HCT116 (cell line): ENCODE data around the gene TCF19. TPM values are rescaled to one million over a fixed set of nuclear protein-coding genes. Genes with fewer than 3 reads are reported as not detected.

Experiments used
- ATAC-seq: fragments of 200-7000 bp; cut with Tn5 transposase; 2 replicates; pipeline ENCODE4 v1.9.1; 2020; ENCODE audit warnings: mild to moderate bottlenecking, moderate library complexity
- BruUV-seq: library from RNA; stranded (reverse); fragments of 400-500 nt; replicated peaks from 2 replicates; lab custom pipeline; 2021; lab: Mats Ljungman, UMichigan
- CTCF ChIA-PET: fragments of 300-600 bp; sonication (Branson Sonifier 250); formaldehyde crosslinking; loops from one replicate; lab custom pipeline; 2021; ENCODE audit warnings: antibody characterized with exemption; lab: Charles Lee
- POLR2A ChIA-PET: fragments of 300-600, 350-600 bp; sonication (Branson Sonifier 250); formaldehyde crosslinking; loops from one replicate; lab custom pipeline; 2021; ENCODE audit warnings: antibody characterized with exemption; lab: Charles Lee
- RAD21 ChIA-PET, 2 experiments: fragments of 300-600 bp; sonication (Branson Sonifier 250); formaldehyde crosslinking; loops; one replicate each; lab custom pipeline; 2023; ENCODE audit warnings: low total read pairs in 2 of 2; ENCODE audit not compliant: uncharacterized antibody in 2 of 2, unreplicated experiment in 2 of 2, low non-redundant PET in 1 of 2; lab: Charles Lee
- DNase-seq: peaks from one replicate; pipeline ENCODE4 v3.0.0-alpha.2; 2010; ENCODE audit warnings: low read depth, low spot score
- H2AFZ ChIP-seq: fragments of 200-600 bp; shearing (Covaris generic), sonication (generic); 2 replicates; pipeline ENCODE4 v1.6.1; 2017; ENCODE audit warnings: low read depth, mixed run types, mixed read lengths, antibody characterized with exemption, low read length; ENCODE audit not compliant: poor library complexity, severe bottlenecking
- H3K27ac ChIP-seq: 2 replicates; pipeline ENCODE4 v1.5.1; 2012; ENCODE audit warnings: low read depth, low read length
- H3K27me3 ChIP-seq: fragments of 200-600 bp; sonication (generic); 2 replicates; pipeline ENCODE4 v1.6.1; 2016; ENCODE audit warnings: mixed run types, low read length, mixed read lengths; ENCODE audit not compliant: insufficient read depth
- H3K36me3 ChIP-seq, 2 experiments: fragments of 200-500 bp in 1 of 2; fragments of 200-600 bp in 1 of 2; sonication (Bioruptor generic) in 1 of 2; sonication (generic) in 1 of 2; 2 replicates each; pipeline versions ENCODE4 v1.5.1 to v1.6.1; 2014 to 2016; ENCODE audit warnings: low read length in 2 of 2, inconsistent platforms in 1 of 2, mixed read lengths in 1 of 2, mixed run types in 1 of 2; ENCODE audit not compliant: insufficient read depth in 2 of 2, control insufficient read depth in 1 of 2
- H3K4me1 ChIP-seq, 2 experiments: fragments of 200-600 bp in 1 of 2; sonication (generic) in 1 of 2; 2 replicates each; pipeline versions ENCODE4 v1.5.1 to v1.6.1; 2012 to 2017; ENCODE audit warnings: low read length in 2 of 2, inconsistent platforms in 1 of 2, mild to moderate bottlenecking in 1 of 2, mixed read lengths in 1 of 2, mixed run types in 1 of 2, moderate library complexity in 1 of 2; ENCODE audit not compliant: insufficient read depth in 2 of 2, control insufficient read depth in 1 of 2
- H3K4me2 ChIP-seq: fragments of 200-600 bp; sonication (generic); 2 replicates; pipeline ENCODE4 v1.6.1; 2017; ENCODE audit warnings: mixed run types, low read length, mixed read lengths
- H3K4me3 ChIP-seq, 2 experiments: fragments of 200-600 bp in 1 of 2; sonication (generic) in 1 of 2; replicated peaks in 1 of 2; 2 replicates each; pipeline ENCODE4 v1.5.1; 2011 to 2016; ENCODE audit warnings: low read length in 2 of 2, control low read depth in 1 of 2, low read depth in 1 of 2, mild to moderate bottlenecking in 1 of 2, mixed read lengths in 1 of 2, mixed run types in 1 of 2
- H3K79me2 ChIP-seq: fragments of 200-600 bp; sonication (generic); 2 replicates; pipeline ENCODE4 v1.6.1; 2017; ENCODE audit warnings: mild to moderate bottlenecking, mixed run types, low read length, moderate library complexity, mixed read lengths; ENCODE audit not compliant: insufficient read depth
- H3K9ac ChIP-seq: fragments of 200-600 bp; sonication (generic); 2 replicates; pipeline ENCODE4 v1.6.1; 2016; ENCODE audit warnings: low read length, mixed read lengths
- H3K9me2 ChIP-seq: fragments of 200-600 bp; sonication (generic), shearing (Covaris generic); 2 replicates; pipeline ENCODE4 v1.6.1; 2017; ENCODE audit warnings: mixed run types, mild to moderate bottlenecking, moderate library complexity; ENCODE audit not compliant: insufficient read depth
- H3K9me3 ChIP-seq, 2 experiments: fragments of 200-500 bp in 1 of 2; fragments of 200-600 bp in 1 of 2; sonication (Bioruptor generic) in 1 of 2; sonication (generic) in 1 of 2; 2 replicates each; pipeline ENCODE4 v1.6.1; 2014 to 2017; ENCODE audit warnings: low read length in 2 of 2, mixed read lengths in 2 of 2, inconsistent platforms in 1 of 2, low read depth in 1 of 2, mild to moderate bottlenecking in 1 of 2, mixed run types in 1 of 2, moderate library complexity in 1 of 2; ENCODE audit not compliant: control insufficient read depth in 1 of 2, insufficient read depth in 1 of 2
- H4K20me1 ChIP-seq: fragments of 200-600 bp; sonication (generic), shearing (Covaris generic); 2 replicates; pipeline ENCODE4 v1.6.1; 2017; ENCODE audit warnings: mixed run types, mild to moderate bottlenecking, moderate library complexity; ENCODE audit not compliant: insufficient read depth
- ATF3 ChIP-seq: IDR thresholded peaks from 2 replicates; pipeline ENCODE4 v1.6.1; 2012
- CBX3 ChIP-seq: IDR thresholded peaks from 2 replicates; pipeline ENCODE4 v1.6.1; 2012; ENCODE audit warnings: low read depth
- CEBPB ChIP-seq: IDR thresholded peaks from 2 replicates; pipeline ENCODE4 v1.6.1; 2012; ENCODE audit warnings: low read depth
- ELF1 ChIP-seq: IDR thresholded peaks from 2 replicates; pipeline ENCODE4 v1.6.1; 2012; ENCODE audit warnings: low read depth, borderline replicate concordance
- FOSL1 ChIP-seq: IDR thresholded peaks from 2 replicates; pipeline ENCODE4 v1.6.1; 2012; ENCODE audit warnings: low read depth
- MAX ChIP-seq: IDR thresholded peaks from 2 replicates; pipeline ENCODE4 v1.6.1; 2012
- POLR2A ChIP-seq: IDR thresholded peaks from 2 replicates; pipeline ENCODE4 v1.7.0; 2011; ENCODE audit warnings: borderline replicate concordance; ENCODE audit not compliant: insufficient read depth, insufficient read length; ENCODE audit errors: extremely low read depth
- RAD21 ChIP-seq: IDR thresholded peaks from 2 replicates; pipeline ENCODE4 v1.6.1; 2012; ENCODE audit warnings: low read depth, mild to moderate bottlenecking
- REST ChIP-seq: IDR thresholded peaks from 2 replicates; pipeline ENCODE4 v1.6.1; 2012; ENCODE audit warnings: low read depth
- SIN3A ChIP-seq: IDR thresholded peaks from 2 replicates; pipeline ENCODE4 v1.6.1; 2012; ENCODE audit warnings: low read depth
- SP1 ChIP-seq: IDR thresholded peaks from 2 replicates; pipeline ENCODE4 v1.6.1; 2012; ENCODE audit warnings: low read depth
- SRF ChIP-seq: IDR thresholded peaks from 2 replicates; pipeline ENCODE4 v1.6.1; 2012; ENCODE audit warnings: low read depth
- TCF7L2 ChIP-seq: IDR thresholded peaks from 2 replicates; pipeline ENCODE4 v1.7.0; 2011; ENCODE audit warnings: borderline replicate concordance, inconsistent platforms; ENCODE audit not compliant: insufficient read depth, insufficient read length; ENCODE audit errors: extremely low read depth
- ZBTB33 ChIP-seq: IDR thresholded peaks from 2 replicates; pipeline ENCODE4 v1.6.1; 2011; ENCODE audit warnings: mild to moderate bottlenecking, low read length, moderate library complexity; ENCODE audit not compliant: insufficient replicate concordance; ENCODE audit errors: extremely low read depth
- ZFX ChIP-seq: fragments of 450-650 bp; IDR thresholded peaks from 2 replicates; pipeline ENCODE4 v1.6.1; 2017
- ZNF274 ChIP-seq: fragments of 200-500 bp; sonication (Bioruptor generic); IDR thresholded peaks from 2 replicates; pipeline ENCODE4 v1.6.1; 2014; ENCODE audit warnings: mild to moderate bottlenecking, low read depth, low read length, inconsistent platforms
- intact Hi-C: fragments of 100-400 bp; cut with micrococcal nuclease; formaldehyde crosslinking; loops from 2 replicates; pipeline ENCODE4 v1.10.0; 2022
- total RNA-seq: library from RNA; stranded (reverse); gene quantifications from one replicate; pipeline ENCODE4 v1.2.1, GENCODE V29; 2021; ENCODE audit not compliant: unreplicated experiment

Gene TCF19
- total RNA-seq, 1 experiment from 2014 or later, result 15.4 TPM

- TF ChIP-seq FOSL1 (no peak), ZNF274 (no peak), CEBPB (no peak), REST (no peak), SP1 (no peak), SIN3A (no peak), ELF1 (no peak), POLR2A (no peak), ZBTB33 (no peak), TCF7L2 (no peak), MAX (no peak), ZFX (no peak), ATF3 (no peak), RAD21 (no peak), SRF (no peak), CBX3 (no peak)
- Histone ChIP-seq H3K9ac (no peak overlapping the region), H3K79me2 (no peaks in the 10 kb centered on the region), H3K27me3 (no peaks in the 10 kb centered on the region), H4K20me1 (no peaks in the 10 kb centered on the region), H3K4me2 (no peak overlapping the region), H2AFZ (peak overlapping the region; percentile 35), H3K4me1 (peaks cover 3 to 19% of the 10 kb centered on the region in 2 experiments), H3K4me3 (no peak overlapping the region), H3K27ac (no peak overlapping the region), H3K9me2 (no peaks in the 10 kb centered on the region), H3K9me3 (no peaks in the 10 kb centered on the region), H3K36me3 (no peaks in the 10 kb centered on the region)
- CTCF ChIA-PET, result no interaction called here
- BruUV-seq, result no TSS peak
- DNase-seq (no peak), ATAC-seq (no peak)
- RAD21 ChIA-PET, result no interaction called here
- intact Hi-C loops, result no loop called here
- POLR2A ChIA-PET, result no interaction called here
These were observed 14.6 kb downstream of the TCF19 start for GRCh38 chr6:31172973-31173384.
